CD4-positive, alpha-beta T cell treated with Interleukin-17A for 4 hours (primary cell): ENCODE results near the gene NRDE2.

Experiments
- DNase-seq: peaks from one replicate; pipeline ENCODE4 v3.0.0-alpha.2; 2020; ENCODE audit warnings: mixed read lengths

Gene NRDE2

DNA sequence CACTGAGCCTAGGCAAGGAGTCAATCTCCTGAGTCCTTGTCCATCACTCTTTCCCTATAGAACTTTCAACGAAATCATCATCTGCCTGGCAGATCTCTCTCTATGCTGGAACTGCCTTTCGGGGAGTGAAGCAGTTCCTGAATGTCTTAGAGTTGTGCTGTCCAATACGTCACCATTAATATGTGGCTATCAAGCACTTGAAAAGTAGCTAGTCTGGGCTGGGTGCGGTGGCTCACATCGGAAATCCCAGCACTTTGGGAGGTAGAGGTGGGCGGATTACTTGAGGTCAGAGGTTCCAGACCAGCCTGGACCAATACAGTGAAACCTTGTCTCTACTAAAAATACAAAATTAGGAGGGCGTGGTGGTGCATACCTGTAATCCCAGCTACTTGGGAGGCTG is 35.1 kb downstream of the NRDE2 start:
- DNase-seq, result no peak

DNA sequence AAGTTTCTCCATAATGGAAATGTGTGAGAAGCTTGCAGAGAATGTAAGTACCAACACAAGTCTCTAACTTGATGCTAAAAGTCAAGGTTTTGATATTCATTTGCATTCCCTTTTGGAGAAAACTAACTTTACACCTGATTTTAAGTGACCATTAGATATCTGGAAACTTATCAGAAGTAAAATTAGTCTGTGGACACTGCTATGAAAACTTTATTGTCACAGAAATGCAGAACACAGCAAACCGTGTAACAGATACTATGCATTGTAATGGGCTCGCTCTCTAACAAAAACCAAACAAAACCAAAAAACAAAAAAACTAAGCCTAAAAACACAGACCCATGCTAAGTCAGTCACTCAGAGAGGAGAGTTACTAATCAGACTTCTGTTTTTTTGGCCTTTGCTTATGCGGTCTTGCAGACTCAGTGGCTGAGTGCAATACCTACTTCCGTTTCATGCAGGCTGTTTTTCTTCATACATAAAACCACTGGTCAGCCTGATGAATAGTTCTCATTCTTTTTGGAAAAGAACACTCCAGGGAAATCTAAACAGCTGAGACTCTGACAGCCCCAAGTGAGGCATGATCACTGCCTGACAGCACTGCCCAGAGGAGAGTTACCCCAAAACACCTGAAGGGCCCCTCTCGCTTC is 35.7 kb downstream of the NRDE2 start:
- DNase-seq, result no peak

DNA sequence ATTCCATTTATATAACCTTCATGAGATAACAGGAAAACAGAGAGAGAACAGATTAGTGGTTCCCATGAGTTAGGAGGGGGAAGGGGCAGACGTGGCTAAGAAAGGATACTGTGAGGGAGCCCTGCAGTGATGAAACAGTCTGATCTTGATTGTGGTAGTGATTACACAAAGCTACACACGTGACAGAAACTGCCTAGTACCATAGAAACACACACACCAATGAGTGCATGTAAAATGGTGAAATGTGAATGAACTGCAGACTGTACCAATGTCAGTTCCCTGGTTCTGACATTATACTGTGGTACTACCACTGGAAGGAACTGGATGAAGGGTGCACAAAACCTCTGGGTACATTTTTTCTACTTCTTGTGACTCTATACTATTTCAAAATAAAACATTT is 36.9 kb downstream of the NRDE2 start:
- DNase-seq, result no peak

DNA sequence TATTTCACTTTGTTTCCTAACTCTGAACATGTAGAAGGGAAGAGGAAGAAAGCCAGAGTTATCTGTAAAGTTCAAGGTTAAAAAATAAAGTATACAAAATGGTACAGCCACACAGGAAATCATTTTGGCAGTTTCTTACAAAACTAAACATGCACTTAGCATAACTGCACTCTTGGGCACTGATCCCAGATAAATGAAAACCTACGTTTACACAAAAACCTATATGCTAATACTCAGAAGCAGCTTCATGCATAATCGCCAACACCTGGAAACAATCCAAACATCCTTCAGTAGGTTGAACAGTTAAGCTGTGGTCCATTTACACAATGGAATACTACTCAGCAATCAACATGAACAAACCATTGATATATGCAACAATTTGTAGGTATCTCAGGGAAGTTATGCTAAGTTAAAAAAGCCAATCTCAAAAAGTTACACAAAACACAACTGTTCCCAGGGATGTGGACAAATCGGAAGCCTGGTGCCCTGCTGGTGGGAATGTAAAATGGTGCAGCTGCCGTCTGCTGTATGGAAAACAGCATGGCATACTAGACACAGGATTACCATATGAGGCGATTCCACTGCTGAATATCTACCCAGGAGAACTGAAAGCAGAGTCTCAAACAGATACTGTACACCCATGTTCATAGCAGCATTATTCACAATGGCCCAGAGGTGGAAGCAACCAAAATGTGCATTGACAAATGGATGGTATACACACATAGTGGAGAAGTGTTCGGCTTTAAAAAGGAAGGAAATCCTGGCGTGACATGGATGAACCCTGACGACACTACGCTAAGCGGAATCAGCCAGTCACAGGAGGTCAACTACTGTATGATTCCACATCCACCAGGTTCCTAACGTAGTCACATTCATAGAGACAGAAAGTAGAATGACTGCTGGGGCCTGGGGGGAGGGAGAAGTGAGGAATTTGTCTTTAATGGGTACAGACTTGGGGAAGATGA is 37.7 kb downstream of the NRDE2 start:
- DNase-seq, result no peak

DNA sequence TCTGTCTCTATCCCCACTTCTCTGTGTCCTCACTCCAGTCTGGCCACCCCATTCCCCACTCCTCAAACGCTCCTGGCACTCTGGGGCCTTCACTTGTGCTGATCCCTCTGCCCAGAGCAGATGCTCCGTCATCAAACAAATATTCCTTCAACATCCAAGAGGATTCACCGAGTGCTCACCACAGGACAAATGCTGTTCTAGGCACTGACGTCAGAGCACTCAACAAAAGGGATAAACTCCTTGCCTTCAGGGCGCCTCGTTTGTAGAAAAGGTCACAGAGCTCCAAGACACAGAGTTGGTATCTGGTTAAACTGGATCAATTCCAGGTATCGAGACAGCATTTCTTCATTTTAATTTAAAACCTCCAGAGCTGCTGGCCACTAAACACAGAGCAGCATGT is 40.0 kb downstream of the NRDE2 start:
- no peak for DNase-seq

DNA sequence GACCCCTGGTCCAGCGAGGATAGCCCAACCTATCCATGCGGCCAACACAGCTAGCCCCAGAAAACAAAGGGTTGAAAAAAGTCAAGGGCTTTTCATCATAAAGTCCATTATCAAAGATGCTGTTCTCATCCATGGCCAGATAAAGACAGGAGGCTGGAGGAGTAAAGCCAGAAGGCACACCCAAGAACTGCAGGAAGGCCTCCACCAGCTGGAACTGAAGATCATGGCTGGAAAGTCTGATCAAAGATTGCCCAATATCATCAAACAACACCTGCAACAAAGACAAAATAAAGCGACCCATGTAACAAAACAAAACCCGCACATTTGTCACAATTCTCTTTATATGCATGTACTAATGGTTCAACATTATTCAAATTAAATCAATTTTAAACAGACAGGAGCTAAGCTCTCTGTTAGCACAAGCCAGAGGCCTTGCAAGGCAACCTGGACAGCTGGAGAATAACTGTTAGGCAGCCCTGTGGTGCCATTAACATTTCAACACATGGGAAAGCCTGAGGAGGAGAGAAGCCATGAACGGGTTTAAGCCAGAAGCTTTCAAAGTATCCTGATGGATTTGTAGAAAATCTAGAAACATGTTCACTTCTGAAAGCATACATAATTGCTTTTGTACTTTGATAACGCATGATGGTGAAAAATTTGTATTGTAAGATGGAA is 41.3 kb downstream of the NRDE2 start:
- DNase-seq, result no peak

DNA sequence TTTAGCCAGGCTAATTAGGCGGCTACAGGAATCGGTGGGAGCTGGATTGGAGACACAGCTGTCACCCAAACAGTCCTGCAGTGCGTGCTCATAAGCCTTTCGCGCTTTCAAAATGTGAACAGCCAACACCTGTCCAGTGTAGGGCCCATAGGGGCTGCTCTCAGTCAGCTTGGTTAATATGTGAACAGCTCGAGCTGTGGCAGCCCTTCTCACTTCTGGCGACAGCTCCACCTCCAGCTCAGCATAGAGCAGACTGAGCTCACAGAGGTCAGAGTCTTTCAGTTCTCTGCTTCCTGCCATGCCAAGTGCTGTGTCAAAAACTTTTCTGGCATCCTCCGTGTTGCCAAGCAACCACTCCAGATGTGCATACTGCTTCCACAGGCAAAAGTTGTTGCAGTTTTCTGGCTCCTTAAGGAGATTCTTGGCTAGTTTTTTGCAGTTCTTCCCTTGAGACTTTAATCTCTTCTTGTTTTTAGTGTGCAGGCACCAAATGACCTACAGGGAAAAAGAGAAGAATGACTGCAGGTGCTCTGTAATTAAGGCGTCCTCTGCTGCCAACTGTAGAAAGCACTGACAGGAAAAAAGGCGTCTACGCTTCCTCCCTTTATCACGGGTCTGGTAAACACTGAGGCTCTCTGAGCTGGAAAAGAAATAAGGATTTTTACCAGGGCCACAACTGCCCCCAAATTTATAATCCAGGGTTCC is 42.9 kb downstream of the NRDE2 start:
- DNase-seq, result no peak

DNA sequence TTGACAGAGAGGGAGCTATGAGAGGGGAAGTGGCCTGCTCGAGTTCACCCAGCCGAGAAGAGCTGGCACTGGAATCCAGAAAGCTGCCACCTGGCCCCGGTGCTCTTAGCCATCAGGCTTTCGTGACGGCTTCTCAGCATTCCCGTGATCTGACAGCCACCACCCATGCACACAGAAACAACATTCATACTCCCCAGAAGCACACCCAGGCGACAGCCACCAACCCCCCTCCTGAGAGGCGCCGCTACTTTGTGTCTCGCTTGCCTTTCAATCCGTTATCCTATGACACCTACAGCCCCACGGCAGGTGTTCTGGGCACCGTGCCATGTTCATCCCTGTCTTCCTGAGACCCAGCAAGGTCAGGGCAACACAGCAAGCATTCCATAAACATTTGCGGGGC is 44.0 kb downstream of the NRDE2 start:
- no peak for DNase-seq

DNA sequence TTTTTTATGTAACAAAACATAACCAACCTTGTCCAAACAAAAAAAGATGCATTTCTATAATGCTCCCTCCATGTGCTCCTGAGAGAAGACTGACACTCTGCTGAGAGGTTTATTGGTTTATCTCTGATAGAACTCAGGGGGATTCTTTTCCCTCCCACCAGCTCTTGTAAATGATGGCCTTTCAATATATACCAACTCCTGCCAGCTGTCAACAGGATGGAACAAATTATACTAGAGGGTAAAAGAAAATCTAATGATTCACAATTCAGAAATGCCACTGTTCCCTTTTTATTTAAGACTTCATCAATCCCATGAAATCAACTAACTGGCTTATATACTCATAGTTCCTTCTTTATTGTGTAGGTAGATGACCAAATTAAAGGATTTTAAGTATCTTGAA is 50.0 kb downstream of the NRDE2 start:
- no peak for DNase-seq

DNA sequence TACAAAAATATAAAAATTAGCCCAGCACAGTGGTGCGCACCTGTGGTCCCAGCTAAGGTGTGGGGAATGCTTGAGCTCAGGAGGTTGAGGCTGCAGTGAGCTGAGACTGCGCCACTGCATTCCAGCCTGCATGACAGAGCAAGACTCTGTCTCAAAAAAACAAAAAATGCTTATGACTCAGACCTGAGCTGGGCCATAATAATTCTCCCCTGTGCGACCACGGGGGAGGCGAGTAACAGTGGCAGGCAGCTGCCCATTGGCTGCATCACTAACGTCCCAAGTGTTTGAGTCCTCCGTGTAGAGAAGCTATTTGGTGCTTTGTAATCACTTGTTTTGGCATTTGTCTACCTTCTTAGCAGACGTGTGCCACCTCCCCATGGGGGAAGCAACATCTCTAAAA is 50.5 kb downstream of the NRDE2 start:
- DNase-seq, result no peak

DNA sequence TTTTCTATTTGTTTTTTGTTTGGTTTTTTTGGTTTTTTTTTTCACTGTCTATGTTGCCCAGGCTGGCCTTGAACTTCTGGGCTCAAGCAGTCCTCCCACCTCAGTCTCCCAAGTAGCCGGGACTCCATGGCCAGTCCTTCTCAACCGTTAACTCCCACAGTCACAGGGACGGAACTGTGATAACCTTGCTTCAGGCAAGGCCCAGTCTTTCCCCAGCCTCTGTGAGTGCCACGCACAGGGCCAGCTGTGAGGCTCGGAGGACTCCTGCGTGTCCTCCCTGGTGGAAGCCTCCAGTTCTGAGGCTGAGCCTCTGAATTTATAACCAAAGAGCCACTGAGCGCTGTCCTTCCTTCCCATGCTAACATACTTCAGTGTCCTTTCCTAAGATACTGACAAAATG is 51.6 kb downstream of the NRDE2 start:
- no peak for DNase-seq

DNA sequence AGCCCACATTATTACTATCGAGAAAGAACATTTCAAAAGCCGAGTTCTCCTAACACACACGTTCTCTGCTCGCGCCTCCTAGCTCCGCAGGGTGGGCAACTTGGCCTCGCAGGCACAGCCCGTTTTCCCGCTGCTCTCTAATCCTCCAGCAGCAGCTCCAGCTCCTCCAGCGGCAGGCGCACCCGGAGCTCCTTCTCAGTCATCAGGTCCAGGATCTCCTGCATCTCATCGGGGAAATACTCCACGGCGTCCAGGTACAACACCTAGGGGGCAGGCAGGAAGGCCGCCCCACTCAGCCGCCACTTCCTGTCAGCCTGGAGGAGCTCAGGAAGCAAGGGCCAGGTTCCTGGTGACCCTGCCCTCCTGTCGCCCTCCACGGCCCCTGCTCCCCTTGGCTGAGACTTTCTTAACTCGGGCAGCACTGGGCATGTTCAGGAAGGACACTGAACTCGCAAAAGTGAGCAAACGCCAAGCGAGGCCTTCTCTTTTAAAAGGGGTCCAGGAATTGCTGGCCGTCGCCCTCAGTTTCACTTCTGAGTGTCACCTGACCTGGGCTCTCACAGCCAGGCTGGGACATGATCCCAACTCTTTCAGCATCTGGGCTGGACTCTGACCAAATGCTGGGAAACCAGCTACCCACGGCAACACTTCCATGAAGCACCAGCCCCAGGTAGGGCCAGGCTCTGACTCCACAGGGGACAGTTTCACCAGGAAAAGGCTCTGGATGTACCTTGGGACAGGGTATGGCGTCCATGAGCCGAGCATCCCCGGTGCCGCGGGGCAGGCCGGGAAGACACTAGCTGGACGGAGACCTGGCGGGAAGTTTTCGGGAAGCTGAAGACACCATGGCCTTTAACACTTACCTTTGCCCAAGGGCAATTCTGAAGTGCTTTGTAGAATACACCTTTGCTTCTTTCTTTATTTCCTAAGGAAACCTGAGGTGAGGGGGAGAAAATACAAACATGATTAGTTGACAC is 53.3 kb downstream of the NRDE2 start:
- no peak for DNase-seq

DNA sequence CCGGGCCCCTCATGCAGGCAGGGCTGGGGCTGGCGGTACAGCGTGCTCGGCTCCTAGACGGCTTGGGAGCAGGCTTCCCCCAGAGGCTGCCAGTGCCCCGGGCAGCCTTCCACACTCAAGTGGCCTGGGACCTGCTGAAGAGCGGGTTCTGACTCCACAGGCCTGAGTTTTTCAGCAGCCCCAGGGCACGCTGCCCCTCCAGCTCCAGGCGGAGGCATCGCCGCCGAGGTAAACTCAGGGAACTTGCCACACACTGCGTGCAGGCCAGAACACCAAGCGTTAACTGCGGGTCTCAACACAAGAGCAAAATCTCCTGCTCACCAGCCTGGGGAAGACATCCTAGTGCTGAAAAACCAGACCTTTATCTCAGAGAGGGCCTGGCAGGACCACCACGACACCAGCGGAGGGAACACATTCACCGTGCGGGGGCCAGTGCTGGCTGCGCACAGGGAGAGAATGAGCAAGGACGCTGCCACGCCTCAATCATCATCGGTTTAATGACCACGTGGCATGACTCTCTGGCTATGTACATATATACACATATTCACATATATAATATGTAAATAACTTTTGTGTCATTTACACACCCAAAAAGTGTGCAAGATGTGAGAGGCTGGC is 54.1 kb downstream of the NRDE2 start:
- no peak for DNase-seq

DNA sequence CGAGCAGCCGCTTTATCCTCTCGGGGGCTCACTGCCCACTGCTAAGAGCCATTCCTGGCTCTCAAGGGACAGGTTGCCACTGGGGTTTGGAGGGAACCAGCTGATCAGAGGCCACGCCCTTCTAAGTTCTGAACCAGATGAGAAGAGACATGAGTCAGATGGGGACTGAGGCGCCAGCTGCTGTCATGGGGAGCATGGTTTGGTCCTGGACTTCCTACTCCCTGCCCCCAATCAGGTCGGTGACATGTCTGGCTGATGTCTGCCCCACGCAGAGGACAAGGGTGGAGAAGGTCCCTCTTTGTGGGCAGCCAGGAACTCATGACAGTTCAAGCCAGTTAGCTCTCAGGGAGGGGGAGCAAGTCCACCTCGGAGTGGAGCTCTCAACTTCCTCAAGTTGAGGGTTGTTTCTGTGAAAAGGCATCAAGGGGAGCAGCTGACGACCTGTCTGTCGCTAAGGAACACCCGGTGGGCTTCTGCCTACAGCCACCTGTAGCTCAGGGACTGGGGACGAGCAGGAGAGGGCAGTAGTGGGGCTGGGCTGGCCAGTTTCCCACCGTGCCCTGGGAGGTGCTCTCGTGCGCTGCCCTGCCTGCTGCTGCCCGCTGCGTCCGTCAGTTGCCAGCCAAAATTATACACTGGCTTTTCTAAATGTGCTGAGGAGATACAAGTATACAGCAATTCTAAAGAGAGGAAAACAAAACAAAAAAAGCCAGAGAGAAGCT is 54.9 kb downstream of the NRDE2 start:
- DNase-seq, result no peak

DNA sequence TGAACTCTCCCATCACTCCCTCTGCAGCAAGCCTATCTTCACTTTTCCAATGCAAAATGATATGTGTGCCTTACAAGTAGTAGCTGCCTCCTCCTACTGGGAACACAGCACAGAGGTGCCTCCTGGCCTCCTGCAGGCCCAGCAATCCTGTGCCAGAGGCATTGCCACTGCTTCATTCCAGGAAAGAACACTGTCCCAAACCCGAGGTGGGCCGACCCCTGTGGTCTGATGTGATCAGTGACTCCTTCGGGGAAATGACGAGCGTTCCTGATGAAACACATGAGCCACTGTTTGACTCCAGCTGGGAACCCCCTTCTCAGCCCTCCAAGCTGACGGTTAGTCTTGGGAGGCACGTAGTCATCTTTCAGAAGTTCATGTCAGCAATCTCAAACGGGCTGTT is 55.9 kb downstream of the NRDE2 start:
- DNase-seq, result no peak

DNA sequence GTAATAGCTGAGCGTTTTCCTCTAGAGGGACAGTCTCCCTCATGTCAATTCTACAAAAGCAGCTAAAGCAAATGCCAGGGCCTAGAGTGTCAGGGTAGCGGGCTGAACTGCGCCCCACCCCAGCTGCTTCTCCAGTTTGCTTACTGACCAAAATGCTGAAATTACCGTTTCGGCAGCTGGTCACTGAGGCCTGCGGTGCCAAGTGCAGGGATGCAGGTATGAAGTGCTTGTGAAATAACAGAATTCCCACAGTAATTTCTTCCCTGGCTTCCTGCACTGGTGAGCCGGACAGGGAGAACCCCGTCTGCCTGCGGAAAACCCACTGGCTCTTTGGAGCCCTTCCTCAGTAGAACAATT is 56.3 kb downstream of the NRDE2 start:
- DNase-seq, result no peak

DNA sequence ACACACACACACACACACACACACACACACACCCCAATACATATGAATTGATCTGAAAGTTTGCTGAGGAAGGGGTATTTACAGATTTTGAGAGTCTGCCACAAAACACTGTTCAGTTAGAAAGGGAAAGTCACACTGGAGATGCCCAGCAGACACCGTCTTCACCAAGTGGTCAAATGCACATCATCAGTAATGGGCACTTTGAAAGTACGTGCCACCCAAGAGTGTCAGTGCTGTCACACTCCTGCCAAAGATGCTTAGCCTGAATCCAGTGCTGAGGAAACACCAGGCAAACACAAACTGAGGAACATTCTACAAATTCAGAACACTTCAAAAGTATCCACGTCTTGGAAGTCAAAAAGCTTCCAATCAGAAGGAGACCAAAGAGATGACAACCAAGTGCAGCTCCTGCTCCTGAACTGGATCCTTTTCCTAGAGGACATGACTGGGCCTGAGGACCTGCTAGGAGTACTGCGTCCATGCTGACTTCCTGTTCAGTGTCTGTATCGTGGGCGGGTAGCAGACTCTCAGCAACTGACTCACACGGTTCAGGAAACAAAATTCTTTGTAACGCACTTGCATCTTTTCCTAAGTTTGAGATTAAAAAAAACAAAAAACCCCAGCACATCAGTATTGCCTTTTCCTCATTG is 56.8 kb downstream of the NRDE2 start:
- peak; percentile 31 for DNase-seq

DNA sequence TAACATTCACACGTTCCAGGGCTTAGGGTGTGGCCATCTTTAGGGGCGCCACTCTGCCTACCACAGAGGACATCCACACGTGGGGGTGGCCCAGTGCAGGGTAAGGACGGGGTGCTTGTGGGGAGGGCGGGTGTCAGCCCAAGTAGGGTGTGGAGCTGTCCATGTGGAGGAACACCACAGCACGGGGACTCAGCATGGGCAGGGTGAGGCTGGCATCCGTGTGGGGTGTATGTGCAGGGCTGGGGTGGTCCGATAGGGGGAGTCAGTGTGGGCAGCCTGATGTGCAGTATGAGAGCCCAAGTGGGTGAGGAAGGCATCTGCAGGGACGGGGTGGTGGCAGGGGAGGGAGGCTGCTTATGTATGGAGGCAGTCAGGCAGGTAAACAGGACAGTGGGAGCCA is 57.7 kb downstream of the NRDE2 start:
- DNase-seq, result no peak

DNA sequence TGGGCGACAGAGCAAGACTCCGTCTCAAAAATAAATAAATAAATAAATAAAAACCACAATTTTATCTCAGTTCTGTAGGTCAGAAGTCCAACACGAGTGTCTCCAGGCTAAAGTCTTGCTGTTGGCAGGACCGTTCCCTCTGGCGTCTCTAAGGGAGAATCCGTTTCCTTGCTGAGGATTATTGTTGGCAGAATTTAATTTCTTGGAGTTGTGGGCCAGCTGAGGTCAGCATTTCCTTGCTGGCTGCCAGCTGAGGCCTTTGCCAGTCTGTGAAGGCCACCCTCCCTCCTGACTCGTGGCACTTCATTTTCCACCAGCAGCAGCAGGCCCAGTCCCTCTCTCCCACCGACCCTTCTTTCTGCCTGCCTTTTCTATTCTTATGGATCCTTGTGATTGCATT is 58.2 kb downstream of the NRDE2 start:
- DNase-seq, result no peak

DNA sequence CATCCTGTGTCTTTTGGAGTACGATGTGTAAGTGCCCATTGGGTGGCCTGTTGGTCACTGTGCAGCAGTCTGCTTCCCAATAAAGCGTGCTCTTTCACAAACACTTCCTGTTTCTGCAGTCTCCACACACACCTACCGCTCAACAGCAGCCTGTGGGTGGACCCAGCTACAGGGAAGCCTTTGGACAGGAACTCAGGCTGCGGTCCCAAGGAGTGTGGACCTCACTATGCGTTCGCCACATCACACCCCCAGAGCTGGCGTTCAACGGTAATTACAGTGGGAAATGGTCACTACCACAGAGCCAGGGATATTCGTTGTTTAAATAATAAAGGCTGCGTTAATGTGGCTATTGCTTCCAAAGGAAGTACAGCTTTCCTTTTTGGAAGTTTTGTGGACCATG is 59.2 kb downstream of the NRDE2 start:
- DNase-seq, result no peak
